GM18951 (cell line): ENCODE results near the gene PPM1D.
"Not testable (repeated sequence)": the region's sequence is repeated elsewhere in the genome, so short reads cannot be mapped to it uniquely, and the experiment has no call there.

Experiments
- POLR2A ChIP-seq: IDR thresholded peaks from 4 replicates; pipeline ENCODE4 v1.6.1; 2011; ENCODE audit warnings: mild to moderate bottlenecking; ENCODE audit not compliant: insufficient read length, insufficient read depth; ENCODE audit errors: extremely low read depth
- in situ Hi-C: fragments of 300-500 bp; cut with MboI; formaldehyde crosslinking; loops from one replicate; pipeline ENCODE4 v1.12.0; 2022; ENCODE audit warnings: low sequenced_read_pairs, mixed read lengths, inconsistent platforms; ENCODE audit not compliant: unreplicated experiment

PPM1D gene

GRCh38 chr17:60577147-60577915 lies 22.7 kb upstream of the PPM1D start:
- TF ChIP-seq POLR2A: no peak
- in situ Hi-C loops: no loop called here

GRCh38 chr17:60579090-60579489 lies 20.9 kb upstream of the PPM1D start:
- in situ Hi-C loops: no loop called here

GRCh38 chr17:60579551-60579950 lies 20.4 kb upstream of the PPM1D start:
- no peak for TF ChIP-seq POLR2A
- in situ Hi-C loops: no loop called here

More at GRCh38 chr17:60579090-60579489, 20.9 kb upstream of the PPM1D start:
- no peak for TF ChIP-seq POLR2A

GRCh38 chr17:60583008-60583407 lies 17.0 kb upstream of the PPM1D start:
- TF ChIP-seq POLR2A: no peak
- in situ Hi-C loops: no loop called here

GRCh38 chr17:60585887-60586286 lies 14.1 kb upstream of the PPM1D start:
- in situ Hi-C loops: no loop called here
- no peak for TF ChIP-seq POLR2A

GRCh38 chr17:60586288-60586974 lies 13.6 kb upstream of the PPM1D start:
- in situ Hi-C loops: no loop called here

GRCh38 chr17:60590070-60590469 lies 9.9 kb upstream of the PPM1D start:
- in situ Hi-C loops: no loop called here
- TF ChIP-seq POLR2A: no peak

More at GRCh38 chr17:60586288-60586974, 13.6 kb upstream of the PPM1D start:
- TF ChIP-seq POLR2A: no peak

- no peak for TF ChIP-seq POLR2A
- in situ Hi-C loops: no loop called here
Observed at GRCh38 chr17:60592750-60593149, 7.2 kb upstream of the PPM1D start.

- in situ Hi-C loops: not testable (repeated sequence)
Observed at GRCh38 chr17:60593441-60594036, 6.5 kb upstream of the PPM1D start.

- in situ Hi-C loops: not testable (repeated sequence)
Observed at GRCh38 chr17:60594170-60594569, 5.8 kb upstream of the PPM1D start.

- in situ Hi-C loops: no loop called here
- TF ChIP-seq POLR2A: no peak
Observed at GRCh38 chr17:60594734-60595133, 5.3 kb upstream of the PPM1D start.

- no peak for TF ChIP-seq POLR2A
- in situ Hi-C loops: no loop called here
Observed at GRCh38 chr17:60597297-60597696, 2.7 kb upstream of the PPM1D start.

- in situ Hi-C loops: no loop called here
- TF ChIP-seq POLR2A: no peak
Observed at GRCh38 chr17:60598001-60598736, 1.8 kb upstream of the PPM1D start.
